Epithelial cell of alveolus of lung (primary cell): ENCODE data around the gene RGS2. TPM values are rescaled to one million over a fixed set of nuclear protein-coding genes. Genes with fewer than 3 reads are reported as not detected.

ENCODE experiments used
- total RNA-seq: library from RNA; depleted of rRNA; stranded (reverse); fragments of >200 nt; gene quantifications from 2 replicates; pipeline ENCODE4 v1.2.1, GENCODE V29; 2015

RGS2 gene
- total RNA-seq, result 12.8 and 123 TPM in 2 replicates

GRCh38 chr1:192808518-192809306, at the start of gene RGS2:
Gene RGS2, plus strand, starts transcription at chr1:192809039. Its CDS starts 33 bp downstream, at chr1:192809072.

Other genes with a start within 250 kb of the RGS2 start
- gene RGS1, start 233.3 kb upstream of the RGS2 start, total RNA-seq, result 0.26 TPM in 1 of 2 replicates, not detected in the other
- gene RGS13, start 172.9 kb upstream of the RGS2 start, total RNA-seq, result 0.13 TPM in 1 of 2 replicates, not detected in the other